Measurements from ENCODE around the gene KCNK6. TPM values are rescaled to one million over a fixed set of nuclear protein-coding genes. Genes with fewer than 3 reads are reported as not detected.
A peak's percentile ranks its signal among the peaks of the same experiment; 100 is the strongest.
"Not testable (repeated sequence)": the region's sequence is repeated elsewhere in the genome, so short reads cannot be mapped to it uniquely, and the experiment has no call there.

Gene KCNK6
- total RNA-seq, 1 experiment from 2014 or later: 0.05 TPM

DNA sequence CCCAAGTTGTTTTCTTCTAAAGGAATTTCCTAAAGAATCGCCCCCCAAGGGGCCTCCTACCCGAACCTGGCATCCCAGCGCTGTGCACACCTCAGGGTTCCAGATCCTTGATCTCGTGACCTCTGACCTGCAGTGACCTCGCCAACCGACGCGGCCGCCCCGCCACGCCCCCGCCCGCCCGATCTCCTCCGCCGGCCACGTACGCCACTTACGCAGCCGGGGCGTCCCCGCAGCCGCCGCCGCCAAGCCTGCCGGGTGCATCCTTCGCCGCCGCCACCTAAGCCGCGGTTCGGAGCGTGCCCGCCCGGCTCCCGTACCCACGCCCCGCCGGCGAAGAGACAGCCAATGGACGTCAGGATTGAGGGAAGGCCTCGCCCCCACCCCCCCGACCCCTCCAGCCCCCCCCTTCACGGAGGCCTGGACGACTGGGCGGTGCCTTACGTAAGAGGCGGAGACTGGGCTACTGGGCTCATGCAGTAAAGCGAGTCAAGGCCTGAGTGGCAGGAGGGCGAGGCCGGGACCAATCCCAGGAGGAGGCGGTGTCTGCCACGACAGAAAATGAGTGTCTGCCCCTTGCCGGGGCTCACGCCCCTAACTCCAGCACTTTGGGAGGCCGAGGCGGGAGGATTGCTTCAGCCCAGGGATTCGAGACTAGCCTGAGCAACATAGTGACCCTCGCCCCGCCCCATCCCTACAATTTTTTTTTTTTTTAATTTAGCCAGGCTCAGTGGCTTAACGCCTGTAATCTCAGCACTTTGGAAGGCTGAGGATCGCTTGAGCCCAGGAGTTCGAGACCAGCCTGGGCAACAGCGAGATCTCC is 3.8 kb upstream of the KCNK6 start, which contains the start of gene YIF1B:
TSS of gene YIF1B (minus strand) at position 291 of the 820 bp plus-strand sequence. CDS start at position 261, 30 bp downstream.
- DNase-seq (ENCODE audit: low read depth, low spot score): peak; percentile 97
- in situ Hi-C loops (cut with HindIII; ENCODE audit: low pct_unique_long_range_greater_than_20kb, low sequenced_read_pairs): no loop called here

- in situ Hi-C loops (cut with HindIII; ENCODE audit: low pct_unique_long_range_greater_than_20kb, low sequenced_read_pairs): no loop called here
- DNase-seq (ENCODE audit: low read depth, low spot score): no peak
Measured at GRCh38 chr19:38316477-38317067, 3.1 kb upstream of the KCNK6 start.

- no peak for DNase-seq (ENCODE audit: low read depth, low spot score)
- in situ Hi-C loops (cut with HindIII; ENCODE audit: low pct_unique_long_range_greater_than_20kb, low sequenced_read_pairs): no loop called here
Measured at GRCh38 chr19:38317104-38317612, 2.5 kb upstream of the KCNK6 start.

DNA sequence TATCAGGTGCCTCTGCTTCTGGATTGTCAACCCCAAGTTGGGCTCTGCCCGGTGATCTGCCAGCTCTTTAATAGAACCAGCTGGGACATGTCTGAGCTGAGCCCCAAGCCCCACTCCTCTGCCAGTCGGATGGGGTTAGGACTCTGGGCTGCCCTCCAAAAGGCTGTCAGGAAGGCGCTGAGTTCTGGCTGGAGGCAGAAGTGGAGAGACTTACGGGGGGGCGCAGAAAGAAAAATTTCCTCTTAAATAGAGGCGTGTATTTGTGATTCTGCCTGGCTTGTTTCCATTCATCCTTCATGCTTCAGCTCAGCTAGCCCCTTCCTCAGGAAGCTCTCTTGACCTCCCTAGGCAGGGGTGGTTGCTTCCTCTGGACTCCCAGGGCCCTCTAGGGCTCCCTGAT is 985 bp upstream of the KCNK6 start:
- in situ Hi-C loops (cut with HindIII; ENCODE audit: low pct_unique_long_range_greater_than_20kb, low sequenced_read_pairs): no loop called here

GRCh38 chr19:38320969-38321339 is 1.3 kb downstream of the KCNK6 start:
- DNase-seq (ENCODE audit: low read depth, low spot score): no peak
- in situ Hi-C loops (cut with HindIII; ENCODE audit: low pct_unique_long_range_greater_than_20kb, low sequenced_read_pairs): no loop called here

More for the DNA sequence above, 985 bp upstream of the KCNK6 start:
- DNase-seq (ENCODE audit: low read depth, low spot score): no peak

DNA sequence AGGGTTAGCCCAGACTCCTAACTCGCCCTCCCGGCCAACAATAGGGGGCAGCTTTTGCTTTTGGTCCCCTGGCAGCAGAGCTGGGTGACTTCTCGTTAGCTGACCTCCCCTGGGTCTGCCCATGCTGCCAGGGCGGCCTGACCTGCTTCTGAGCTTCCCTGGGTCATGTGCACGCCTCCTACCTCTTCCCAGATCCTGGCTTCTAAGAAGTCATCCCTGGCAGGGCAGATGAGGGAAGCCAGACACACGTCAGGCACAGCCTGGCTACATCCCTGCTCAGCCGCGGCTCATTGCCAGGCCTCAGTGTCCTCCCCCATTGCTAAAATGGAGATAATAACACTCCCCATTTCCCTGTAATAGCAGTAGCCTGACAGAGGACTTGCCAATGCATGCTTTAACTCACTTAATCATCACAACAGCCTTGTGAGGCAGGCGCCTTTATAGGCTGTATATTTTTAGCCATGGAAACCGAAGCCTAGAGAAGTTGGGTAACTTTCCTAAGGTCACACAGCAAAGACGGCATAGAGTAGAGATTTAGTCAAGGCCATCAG is 2.1 kb downstream of the KCNK6 start:
- in situ Hi-C loops (cut with HindIII; ENCODE audit: low pct_unique_long_range_greater_than_20kb, low sequenced_read_pairs): no loop called here

GRCh38 chr19:38323291-38323690 is 3.6 kb downstream of the KCNK6 start:
- DNase-seq (ENCODE audit: low read depth, low spot score): no peak
- in situ Hi-C loops (cut with HindIII; ENCODE audit: low pct_unique_long_range_greater_than_20kb, low sequenced_read_pairs): no loop called here

More for the DNA sequence above, 2.1 kb downstream of the KCNK6 start:
- DNase-seq (ENCODE audit: low read depth, low spot score): no peak

DNA sequence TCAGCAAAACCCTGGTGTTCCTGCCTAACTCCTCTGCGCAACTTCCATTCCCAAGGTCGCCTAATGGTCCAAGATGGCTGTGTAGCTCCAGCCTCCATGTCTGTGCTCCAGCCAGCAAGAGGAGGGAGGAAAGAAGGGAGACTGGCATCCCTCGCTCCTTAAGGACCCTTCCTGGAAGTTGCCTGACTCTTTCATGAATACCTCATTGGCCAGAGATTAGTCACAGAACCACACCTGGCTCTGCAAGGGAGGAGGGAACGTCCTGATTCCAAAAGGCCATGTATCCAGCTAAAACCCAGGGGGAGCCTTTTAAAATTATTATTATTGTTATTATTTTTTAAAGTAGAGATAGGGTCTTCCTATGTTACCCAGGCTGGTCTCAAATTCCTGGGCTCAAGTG is 4.8 kb downstream of the KCNK6 start:
- in situ Hi-C loops (cut with HindIII; ENCODE audit: low pct_unique_long_range_greater_than_20kb, low sequenced_read_pairs): no loop called here
- DNase-seq (ENCODE audit: low read depth, low spot score): no peak

DNA sequence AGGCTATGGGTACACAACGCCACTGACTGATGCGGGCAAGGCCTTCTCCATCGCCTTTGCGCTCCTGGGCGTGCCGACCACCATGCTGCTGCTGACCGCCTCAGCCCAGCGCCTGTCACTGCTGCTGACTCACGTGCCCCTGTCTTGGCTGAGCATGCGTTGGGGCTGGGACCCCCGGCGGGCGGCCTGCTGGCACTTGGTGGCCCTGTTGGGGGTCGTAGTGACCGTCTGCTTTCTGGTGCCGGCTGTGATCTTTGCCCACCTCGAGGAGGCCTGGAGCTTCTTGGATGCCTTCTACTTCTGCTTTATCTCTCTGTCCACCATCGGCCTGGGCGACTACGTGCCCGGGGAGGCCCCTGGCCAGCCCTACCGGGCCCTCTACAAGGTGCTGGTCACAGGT is 6.9 kb downstream of the KCNK6 start:
- no peak for DNase-seq (ENCODE audit: low read depth, low spot score)
- in situ Hi-C loops (cut with HindIII; ENCODE audit: low pct_unique_long_range_greater_than_20kb, low sequenced_read_pairs): no loop called here

GRCh38 chr19:38329651-38330050 is 10.0 kb downstream of the KCNK6 start:
- no peak for DNase-seq (ENCODE audit: low read depth, low spot score)
- in situ Hi-C loops (cut with HindIII; ENCODE audit: low pct_unique_long_range_greater_than_20kb, low sequenced_read_pairs): no loop called here

DNA sequence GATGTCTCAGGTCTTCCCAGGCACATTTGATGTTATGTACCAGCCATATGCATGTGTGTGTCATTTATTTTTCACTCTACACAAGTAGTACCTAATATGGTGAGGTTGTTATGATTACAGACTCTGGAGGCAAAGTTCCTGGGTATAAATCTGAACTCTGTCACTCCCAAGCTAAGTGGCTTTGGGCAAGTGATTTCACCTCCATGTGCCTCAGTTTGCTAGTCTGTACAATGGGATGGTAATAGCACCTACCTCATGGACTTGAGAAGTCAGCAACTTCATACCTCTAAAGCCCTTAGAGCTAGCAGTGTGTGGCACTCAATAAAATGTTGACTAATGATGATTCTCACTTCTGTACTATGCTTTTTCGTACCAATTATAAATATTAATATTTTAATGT is 12.1 kb downstream of the KCNK6 start:
- DNase-seq (ENCODE audit: low read depth, low spot score): no peak
- in situ Hi-C loops (cut with HindIII; ENCODE audit: low pct_unique_long_range_greater_than_20kb, low sequenced_read_pairs): no loop called here

- in situ Hi-C loops (cut with HindIII; ENCODE audit: low pct_unique_long_range_greater_than_20kb, low sequenced_read_pairs): no loop called here
- DNase-seq (ENCODE audit: low read depth, low spot score): no peak
Measured at GRCh38 chr19:38333245-38333644, 13.6 kb downstream of the KCNK6 start.

DNA sequence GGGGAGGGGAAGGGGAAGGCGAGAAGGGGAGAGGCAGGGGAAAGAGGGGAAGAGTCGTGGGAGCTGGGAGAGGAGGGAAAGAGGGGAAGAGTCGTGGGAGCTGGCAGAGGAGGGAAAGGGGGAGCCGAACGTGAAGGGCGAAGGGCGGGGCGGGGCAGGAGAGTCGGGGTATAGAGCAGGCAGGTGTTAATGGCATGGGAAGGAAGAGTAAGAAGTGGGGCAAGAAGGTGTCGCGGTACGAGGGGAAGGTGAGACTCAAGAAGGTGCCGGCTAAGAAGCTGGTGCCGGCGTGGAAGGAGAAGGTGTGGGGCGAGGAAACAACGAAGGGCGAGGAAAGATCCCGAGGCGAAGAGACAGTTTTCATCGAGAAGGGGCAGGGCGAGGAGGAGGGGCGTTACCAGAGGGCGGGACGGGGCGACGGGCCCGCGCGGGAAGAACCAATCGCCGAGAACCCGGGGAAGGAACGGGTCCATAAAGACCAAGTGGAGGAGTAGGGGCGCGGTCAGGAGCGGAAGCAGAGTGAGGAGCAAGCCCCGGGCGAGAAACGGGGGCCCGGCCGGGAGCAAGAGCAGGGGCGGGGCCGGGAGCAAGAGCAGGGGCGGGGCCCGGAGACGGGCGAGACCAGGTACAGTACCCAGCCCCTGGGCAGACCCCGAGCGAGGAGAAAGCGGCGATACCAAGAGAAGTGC is 16.4 kb downstream of the KCNK6 start:
- DNase-seq (ENCODE audit: low read depth, low spot score): peak; percentile 94
- in situ Hi-C loops (cut with HindIII; ENCODE audit: low pct_unique_long_range_greater_than_20kb, low sequenced_read_pairs): no loop called here

DNA sequence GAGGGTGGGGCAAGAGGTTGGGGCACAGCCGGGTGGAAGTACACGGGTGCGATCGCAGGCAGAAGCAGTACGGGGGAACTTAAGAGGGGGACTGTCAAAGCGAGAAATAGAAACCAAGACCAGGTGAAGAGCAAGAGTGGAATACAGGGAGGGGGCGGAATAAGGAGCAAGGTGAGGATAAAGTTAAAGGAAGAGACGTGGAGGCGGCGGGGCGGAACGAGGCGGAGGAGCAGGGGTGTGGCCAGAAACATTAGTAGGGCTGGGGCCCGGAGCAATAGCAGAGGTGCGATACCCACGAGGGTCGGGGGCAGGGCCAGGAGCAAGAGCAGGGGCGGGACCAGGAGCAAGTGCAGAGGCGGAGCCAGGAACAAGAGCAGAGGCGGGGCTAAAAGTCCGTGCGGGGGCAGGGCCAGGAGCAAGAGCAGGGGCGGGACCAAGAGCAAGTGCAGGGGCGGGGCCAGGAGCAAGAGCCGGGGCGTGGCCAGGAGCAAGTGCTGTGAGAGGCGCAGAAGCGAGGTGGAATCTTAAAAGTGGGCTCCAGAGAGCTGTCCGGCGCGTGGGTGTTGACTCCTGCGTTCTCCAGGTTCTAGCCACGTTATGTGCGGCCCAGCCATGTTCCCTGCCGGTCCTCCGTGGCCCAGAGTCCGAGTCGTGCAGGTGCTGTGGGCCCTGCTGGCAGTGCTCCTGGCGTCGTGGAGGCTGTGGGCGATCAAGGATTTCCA is 17.2 kb downstream of the KCNK6 start:
- in situ Hi-C loops (cut with HindIII; ENCODE audit: low pct_unique_long_range_greater_than_20kb, low sequenced_read_pairs): no loop called here
- peak; percentile 94 for DNase-seq (ENCODE audit: low read depth, low spot score)

GRCh38 chr19:38337360-38337653 is 17.7 kb downstream of the KCNK6 start:
- DNase-seq (ENCODE audit: low read depth, low spot score): no peak
- in situ Hi-C loops (cut with HindIII; ENCODE audit: low pct_unique_long_range_greater_than_20kb, low sequenced_read_pairs): no loop called here

DNA sequence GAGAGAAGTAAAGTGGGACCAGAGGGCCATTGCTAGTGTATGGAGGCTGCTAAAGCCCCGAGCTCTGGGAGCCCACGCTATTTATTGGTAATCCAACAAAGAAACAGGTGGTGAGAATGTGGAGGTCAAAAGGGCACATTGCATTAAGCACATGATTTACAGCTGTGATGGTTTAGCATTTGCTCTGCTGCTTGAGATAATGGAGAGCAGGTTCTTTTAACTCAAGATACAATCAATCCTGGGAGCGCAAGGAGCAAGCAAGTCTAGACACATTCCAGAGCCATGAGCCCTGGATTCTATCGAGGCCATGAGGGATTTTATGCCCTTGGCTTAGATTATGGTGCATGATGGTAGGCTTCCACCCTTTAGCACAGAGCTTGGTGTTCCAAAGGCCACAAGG is 19.4 kb downstream of the KCNK6 start:
- in situ Hi-C loops (cut with HindIII; ENCODE audit: low pct_unique_long_range_greater_than_20kb, low sequenced_read_pairs); DNase-seq (ENCODE audit: low read depth, low spot score): not testable (repeated sequence)

GRCh38 chr19:38340927-38341326 is 21.3 kb downstream of the KCNK6 start:
- DNase-seq (ENCODE audit: low read depth, low spot score): no peak
- in situ Hi-C loops (cut with HindIII; ENCODE audit: low pct_unique_long_range_greater_than_20kb, low sequenced_read_pairs): no loop called here

DNA sequence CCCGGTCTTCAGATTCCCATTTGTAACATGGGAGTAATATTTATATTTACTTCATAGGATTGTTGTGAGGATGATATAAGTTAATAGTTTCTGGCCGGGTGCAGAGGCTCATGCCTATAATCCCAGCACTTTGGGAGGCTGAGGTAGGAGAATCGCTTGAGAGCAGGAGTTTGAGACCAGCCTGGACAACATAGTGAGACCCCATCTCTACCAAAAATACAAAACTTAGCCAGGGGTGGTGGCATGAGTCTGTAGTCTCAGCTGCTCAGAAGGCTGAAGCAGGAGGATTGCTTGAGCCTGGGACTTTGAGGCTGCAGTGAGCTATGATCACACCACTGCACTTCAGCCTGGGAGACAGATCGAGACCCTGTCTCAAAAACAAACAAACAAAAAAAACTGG is 27.2 kb downstream of the KCNK6 start:
- DNase-seq (ENCODE audit: low read depth, low spot score): no peak
- in situ Hi-C loops (cut with HindIII; ENCODE audit: low pct_unique_long_range_greater_than_20kb, low sequenced_read_pairs): no loop called here

Data from SK-MEL-5 (cell line).